VCaP (cell line): ENCODE results near the gene CNTNAP5.

Source experiments
- H3K27ac ChIP-seq: fragments of 450-650 bp; 2 replicates; pipeline ENCODE4 v1.5.1; 2017
- TF ChIP-seq, protein P1 (sequence below): fragments of 450-650 bp; conservative IDR thresholded peaks from 2 replicates; pipeline ENCODE4 v1.5.1; 2017; ENCODE audit warnings: mild to moderate bottlenecking, moderate library complexity

The CNTNAP5 gene

DNA sequence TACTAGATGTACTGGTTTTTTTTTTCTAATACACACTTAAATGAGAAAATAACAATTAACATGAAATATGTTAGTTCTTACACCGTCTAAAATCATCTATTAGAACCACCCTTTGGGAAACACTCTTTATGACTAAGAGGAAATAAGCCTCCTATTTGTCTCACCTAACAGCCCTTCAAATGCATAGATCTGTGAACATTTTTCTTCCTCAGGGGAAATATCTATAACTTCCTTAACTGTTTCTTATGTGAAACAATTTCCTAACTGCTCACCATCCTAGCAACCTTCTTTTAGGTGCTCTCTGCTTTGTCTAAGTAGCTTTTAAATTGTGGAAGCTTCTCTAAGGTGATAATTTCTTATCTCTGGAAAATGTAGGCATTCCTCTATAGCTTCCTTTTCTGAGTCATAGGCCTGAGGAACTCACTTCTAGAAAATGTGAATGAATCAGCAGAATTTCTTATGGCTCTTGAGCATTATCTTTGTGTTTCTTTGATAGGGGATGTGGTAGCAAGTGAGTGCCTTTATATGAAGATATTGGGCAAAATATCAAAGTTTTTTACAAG lies 56.1 kb downstream of the CNTNAP5 start:
- no peak overlapping the region; the same call in 1 of the 2 replicates for H3K27ac ChIP-seq
- TF ChIP-seq, protein P1, sequence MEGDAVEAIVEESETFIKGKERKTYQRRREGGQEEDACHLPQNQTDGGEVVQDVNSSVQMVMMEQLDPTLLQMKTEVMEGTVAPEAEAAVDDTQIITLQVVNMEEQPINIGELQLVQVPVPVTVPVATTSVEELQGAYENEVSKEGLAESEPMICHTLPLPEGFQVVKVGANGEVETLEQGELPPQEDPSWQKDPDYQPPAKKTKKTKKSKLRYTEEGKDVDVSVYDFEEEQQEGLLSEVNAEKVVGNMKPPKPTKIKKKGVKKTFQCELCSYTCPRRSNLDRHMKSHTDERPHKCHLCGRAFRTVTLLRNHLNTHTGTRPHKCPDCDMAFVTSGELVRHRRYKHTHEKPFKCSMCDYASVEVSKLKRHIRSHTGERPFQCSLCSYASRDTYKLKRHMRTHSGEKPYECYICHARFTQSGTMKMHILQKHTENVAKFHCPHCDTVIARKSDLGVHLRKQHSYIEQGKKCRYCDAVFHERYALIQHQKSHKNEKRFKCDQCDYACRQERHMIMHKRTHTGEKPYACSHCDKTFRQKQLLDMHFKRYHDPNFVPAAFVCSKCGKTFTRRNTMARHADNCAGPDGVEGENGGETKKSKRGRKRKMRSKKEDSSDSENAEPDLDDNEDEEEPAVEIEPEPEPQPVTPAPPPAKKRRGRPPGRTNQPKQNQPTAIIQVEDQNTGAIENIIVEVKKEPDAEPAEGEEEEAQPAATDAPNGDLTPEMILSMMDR, result no peak

GRCh38 chr2:124088616-124089015 lies 63.5 kb downstream of the CNTNAP5 start:
- no peak overlapping the region for H3K27ac ChIP-seq
- TF ChIP-seq, protein P1, result no peak

- no peak overlapping the region for H3K27ac ChIP-seq
- TF ChIP-seq, protein P1, result no peak
These were observed 66.6 kb downstream of the CNTNAP5 start for GRCh38 chr2:124091721-124092120.

DNA sequence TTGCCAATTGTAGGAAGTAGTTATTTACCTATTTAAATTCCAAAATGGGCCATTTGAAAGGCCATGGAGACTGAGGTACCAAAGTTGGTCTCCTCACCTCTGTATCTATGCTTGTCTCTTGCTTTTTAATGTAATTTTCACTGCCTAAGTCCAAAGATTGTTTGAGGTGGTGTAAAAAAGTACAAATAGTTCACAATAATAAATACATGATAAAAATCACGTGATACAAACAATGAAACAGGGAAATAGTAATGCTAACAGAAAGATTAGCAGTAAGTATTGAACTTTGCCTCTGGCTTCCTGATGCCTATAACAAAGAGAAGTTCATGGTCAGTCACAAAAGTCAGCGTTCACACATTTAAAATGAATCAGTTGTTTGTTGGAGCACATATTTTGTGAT lies 67.6 kb downstream of the CNTNAP5 start:
- TF ChIP-seq, protein P1, result no peak
- H3K27ac ChIP-seq, result no peak overlapping the region

DNA sequence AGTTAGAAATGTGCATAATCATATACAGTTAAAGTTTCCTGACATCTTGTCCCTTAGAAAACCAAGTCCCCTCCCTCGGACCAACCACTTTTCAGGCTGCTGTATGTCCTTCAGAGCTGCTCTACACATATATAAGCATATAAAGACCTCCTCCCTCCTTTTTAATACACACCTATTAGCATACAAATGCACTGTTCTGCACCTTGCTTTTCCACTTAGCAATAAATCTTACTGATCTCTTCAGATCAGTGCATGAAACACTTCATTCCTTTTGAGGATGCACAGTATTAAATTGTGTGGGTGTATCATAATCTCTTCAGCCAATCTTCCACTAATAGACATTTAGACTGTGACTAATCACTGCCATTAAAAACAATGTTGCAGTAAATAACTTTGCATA lies 79.8 kb downstream of the CNTNAP5 start:
- H3K27ac ChIP-seq, result no peak overlapping the region
- TF ChIP-seq, protein P1, result no peak

- TF ChIP-seq, protein P1, result no peak
- H3K27ac ChIP-seq, result no peak overlapping the region
These were observed 87.1 kb downstream of the CNTNAP5 start for GRCh38 chr2:124112206-124112605.

DNA sequence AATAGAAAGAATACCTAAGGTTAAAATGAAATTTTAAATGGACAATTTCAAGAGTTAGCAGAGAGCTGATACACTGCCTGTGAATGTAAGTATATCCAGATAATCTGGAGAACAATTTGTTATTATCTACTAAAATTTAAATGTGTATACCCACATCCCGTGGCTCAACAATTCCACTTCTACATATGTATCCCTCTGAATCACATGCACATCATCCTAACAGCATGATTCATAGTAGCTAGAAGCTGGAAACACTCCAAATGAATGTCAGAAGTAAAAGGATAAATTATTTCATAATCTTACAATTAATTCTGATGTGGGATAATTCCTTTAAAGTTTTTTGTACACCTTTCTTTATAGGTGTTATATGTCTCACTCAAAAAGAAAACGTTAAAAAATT lies 87.9 kb downstream of the CNTNAP5 start:
- H3K27ac ChIP-seq, result no peak overlapping the region
- TF ChIP-seq, protein P1, result no peak
